NCI-H82 treated with DMSO at 0.1 percent for 48 hours (cell line): ENCODE results near the gene NOS1AP.

Source experiments
- DNase-seq: peaks from one replicate; lab custom pipeline; 2025; ENCODE audit not compliant: unreplicated experiment; lab: John Stamatoyannopoulos, UW

Gene NOS1AP

DNA sequence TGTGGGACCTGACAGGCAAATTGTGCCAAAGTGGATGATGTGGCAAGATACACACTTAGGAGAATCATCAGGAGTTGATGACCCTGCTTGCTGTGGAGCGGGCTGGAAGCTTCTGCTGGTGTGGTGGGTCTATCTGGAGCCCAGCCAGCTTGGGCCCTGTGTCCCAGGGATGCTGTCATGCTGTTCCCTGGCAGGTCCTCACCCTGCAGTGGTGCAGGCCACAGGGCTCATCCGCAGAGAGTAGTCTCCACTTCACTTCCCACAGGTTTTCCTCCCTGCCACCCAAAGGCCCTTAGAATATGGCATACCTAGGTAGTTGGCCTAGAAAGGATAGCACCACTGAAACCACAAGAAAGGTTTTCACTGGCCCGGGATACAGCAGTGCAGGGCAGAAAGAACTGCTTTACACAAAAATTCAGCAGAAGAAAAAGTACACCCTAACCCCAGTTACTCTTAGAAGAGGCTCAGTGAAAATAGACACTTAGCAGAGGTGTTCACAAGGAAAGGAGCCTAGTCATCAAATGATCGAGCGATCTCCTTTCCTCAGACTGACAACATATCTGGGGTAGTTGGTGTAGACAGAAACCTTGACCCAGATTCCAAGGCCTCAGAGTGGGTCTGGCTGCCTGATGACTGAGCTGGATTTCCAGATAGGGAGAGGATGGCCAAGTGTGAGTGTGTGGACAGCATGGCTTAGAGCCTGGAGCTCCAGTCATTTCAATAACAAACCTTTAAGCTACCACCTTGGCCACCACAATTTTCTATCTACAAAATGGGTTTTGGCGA lies 310.8 kb downstream of the NOS1AP start:
- no peak for DNase-seq

DNA sequence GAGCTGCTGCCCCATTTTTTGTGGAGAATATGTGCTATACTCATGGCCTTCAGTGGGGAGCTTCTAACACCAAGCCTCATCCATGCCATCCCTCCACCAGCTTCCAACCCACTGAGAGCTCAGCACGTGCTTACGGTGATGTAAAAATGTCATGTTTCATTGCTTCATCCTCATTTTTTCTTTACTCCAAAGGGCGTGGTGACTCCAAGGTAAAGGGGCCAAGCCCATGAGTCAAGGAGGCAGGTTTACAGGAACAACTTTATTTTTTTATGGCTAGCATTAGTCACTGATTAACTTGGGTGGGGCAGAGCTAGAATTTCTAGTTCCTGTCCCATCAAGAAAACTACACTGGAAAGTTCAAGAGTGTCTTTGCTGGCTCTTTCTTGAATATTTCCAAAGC lies 311.9 kb downstream of the NOS1AP start, which contains the start of gene C1orf226:
TSS of gene C1orf226 (plus strand) at position 346 of the 400 bp plus-strand sequence. CDS start 174 bp downstream, outside the sequence.
- DNase-seq = no peak

DNA sequence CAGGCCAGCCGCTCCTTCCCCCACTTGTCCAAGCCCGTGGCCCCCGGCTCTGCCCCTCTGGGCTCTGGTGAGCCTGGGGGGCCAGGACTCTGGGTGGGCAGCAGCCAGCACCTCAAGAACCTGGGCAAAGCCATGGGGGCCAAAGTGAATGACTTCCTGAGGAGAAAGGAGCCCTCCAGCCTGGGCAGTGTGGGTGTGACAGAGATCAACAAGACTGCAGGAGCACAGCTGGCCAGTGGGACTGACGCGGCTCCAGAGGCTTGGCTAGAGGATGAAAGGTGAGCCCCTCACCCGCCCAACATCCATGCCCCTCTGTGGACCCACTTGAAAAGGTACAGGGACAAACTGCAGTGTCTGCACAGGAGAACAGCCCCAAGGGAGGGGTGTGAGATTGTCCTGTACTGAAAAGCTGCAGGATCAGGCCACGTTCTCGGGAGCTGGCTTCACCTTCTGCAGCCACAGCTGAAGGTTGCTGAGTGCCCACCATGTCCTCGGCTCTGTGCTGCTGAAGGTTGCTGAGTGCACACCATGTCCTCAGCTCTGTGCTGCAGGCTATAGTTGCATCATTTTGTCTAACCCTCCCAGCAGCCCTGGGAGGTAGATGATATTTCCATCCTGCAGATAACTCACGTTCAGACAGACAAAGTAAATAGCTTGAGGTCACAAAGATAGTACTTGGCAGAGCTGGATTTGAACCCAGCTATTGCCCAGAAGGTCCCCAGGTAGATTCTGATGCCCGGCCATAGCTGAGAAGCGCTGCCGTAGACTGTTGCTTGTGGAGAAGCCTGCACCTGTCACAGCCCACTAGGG lies 312.7 kb downstream of the NOS1AP start:
- no peak for DNase-seq

DNA sequence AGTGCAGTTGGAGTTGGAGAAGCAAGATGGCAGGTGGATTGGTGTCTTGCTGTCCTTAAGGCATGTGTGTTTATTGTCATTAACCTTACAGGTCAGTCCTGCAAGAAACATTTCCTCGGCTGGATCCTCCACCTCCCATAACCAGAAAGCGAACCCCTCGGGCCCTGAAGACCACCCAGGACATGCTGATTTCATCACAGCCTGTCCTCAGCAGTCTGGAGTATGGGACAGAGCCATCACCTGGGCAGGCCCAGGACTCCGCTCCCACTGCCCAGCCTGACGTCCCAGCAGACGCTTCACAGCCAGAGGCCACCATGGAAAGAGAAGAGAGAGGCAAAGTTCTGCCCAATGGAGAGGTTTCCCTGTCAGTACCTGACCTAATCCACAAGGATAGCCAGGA lies 313.6 kb downstream of the NOS1AP start:
- no peak for DNase-seq

DNA sequence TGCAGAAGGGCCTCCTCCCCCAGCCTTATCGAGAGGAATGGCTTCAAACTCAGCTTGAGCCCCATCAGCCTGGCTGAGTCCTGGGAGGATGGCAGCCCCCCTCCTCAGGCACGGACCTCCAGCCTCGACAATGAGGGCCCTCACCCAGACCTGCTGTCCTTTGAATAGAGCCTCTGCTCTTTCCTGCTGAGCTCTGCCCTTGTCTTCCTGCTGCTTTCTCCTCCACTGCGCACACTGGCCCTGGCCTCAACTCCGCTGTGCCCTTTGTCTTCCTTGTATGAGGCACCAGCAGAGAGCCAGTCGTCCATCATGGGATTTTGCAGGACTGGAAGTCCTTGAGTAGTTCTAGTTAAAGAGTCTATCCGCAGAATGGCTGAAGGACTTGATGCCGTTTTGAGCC lies 314.0 kb downstream of the NOS1AP start:
- no peak for DNase-seq

DNA sequence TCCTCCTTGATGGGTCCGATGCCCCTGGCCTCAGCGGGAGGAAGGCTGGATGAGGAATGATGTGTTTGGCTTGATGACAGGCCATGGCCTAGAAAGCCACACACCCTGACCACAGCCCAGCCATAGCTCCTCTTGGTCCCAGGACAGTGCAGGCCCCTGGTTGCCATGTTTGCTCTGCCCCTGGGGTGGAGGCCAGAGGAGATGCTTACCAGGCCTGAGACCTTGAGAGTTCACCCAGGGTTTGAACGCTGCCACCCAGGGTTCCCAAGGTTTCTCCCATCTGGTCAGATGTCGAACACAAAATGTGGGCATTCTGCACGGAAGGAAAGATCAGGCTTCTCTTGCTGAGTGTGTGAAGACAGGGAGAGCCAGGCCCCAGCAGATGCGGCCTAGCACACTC lies 314.6 kb downstream of the NOS1AP start:
- no peak for DNase-seq

DNA sequence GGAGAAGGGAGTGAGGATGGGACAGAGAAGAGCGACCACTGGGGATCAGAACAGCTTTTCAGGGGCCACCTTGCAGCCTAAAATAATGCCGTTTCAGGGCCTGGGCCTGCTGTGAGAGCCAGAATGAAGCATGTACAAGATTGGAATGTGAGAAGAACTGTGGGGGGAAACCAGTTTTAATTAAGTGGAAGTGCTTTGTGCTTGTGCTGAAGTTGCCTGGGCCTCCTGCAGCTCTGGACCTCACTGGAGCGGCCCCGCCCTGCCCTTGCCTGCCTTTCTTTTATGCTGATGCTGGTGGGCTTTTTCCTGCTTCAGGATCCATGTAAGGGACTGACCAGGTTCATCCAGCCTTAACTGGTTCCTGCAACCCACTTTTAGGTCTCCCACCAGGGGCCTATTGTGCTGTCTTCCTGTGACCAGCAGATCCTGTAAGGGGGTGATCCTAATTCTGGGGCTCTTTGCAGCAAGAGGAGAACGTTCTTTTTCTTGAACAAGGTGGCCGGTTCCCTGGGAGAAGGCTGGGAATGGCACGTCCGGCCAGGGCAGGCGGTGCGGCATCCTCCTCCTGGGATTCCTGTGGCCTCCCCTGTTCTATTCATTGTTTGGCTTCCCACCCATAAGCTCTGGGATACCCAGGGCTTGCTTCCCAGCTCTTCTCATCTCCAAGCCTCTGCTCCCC lies 315.2 kb downstream of the NOS1AP start:
- no peak for DNase-seq

DNA sequence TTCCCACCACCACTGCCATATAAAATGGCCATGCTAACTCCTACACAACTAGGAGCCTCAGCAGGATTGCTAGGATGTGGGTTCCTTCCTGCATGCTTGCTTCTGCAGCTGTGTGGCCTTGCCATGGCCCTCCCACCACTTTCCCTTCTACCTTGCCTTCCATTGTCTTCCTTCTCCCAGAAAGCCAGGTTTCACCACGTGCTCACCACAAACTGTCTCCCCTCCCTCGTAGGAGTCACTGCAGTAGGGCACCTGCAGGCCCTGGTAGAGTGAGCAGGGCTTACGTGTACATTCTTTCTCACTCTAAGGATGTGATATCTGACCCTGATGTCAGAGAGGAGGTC lies 315.8 kb downstream of the NOS1AP start:
- no peak for DNase-seq

DNA sequence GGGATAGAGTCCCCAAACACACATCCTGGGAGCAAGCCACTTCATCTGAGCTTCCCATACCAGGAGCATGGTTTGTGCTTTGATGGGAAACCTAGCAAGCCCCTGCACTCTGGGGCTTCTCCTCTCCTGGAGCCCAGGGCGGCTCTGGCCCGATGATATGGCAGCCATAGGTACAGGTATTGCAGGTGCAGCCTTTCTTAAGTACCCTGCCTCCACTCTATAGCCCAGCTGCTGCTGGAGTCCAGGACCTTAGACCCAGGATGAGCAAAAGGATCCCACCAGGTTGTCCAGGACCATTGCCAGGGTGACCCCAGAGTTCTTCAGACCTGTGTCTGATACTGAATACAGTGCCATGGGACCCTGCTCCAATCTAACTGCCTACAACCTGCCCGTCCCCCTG lies 316.2 kb downstream of the NOS1AP start:
- DNase-seq = no peak

DNA sequence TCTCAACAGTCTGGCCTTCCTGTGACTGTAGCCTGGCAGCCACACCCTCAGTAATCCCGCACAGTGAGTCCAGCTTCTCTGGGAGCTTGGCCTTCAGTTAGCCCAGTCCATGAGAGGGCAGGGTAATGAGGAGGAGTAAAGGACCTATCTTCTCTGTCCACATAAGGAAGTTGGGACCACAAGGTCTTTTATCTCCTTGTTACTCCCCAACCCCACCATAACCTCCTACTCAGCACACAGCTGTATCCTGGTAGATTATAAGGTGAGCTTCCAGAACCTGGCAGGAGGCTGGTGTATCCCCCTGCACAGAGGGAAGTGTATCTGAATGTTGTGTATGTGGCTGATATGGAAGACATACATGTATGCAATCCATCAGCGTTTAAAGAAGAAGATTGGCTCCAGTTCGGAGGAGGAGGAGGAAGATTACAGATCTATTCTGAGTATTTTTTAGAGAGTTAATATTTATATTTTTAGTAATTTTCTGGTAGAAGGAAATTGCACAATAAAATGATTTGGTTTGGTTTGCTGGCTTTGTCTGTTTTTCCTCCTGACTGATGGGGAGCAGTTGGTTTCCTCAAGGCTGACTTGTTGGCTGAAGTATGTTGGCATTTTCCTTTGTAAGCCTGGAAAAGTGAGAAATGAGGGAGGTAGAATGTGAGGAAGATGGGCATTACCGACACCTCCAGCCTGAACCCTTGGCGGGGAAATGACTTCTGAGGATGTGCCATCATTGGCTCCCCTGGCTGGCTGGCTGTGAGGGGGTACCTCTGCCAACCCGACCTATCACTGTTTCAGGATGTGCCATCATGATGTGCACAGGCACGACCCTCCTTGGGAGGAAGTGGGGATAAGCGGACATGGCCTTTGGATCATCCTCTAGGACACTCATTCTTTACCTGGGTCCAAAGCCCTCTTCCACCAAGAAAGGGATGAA lies 317.1 kb downstream of the NOS1AP start:
- DNase-seq = no peak

DNA sequence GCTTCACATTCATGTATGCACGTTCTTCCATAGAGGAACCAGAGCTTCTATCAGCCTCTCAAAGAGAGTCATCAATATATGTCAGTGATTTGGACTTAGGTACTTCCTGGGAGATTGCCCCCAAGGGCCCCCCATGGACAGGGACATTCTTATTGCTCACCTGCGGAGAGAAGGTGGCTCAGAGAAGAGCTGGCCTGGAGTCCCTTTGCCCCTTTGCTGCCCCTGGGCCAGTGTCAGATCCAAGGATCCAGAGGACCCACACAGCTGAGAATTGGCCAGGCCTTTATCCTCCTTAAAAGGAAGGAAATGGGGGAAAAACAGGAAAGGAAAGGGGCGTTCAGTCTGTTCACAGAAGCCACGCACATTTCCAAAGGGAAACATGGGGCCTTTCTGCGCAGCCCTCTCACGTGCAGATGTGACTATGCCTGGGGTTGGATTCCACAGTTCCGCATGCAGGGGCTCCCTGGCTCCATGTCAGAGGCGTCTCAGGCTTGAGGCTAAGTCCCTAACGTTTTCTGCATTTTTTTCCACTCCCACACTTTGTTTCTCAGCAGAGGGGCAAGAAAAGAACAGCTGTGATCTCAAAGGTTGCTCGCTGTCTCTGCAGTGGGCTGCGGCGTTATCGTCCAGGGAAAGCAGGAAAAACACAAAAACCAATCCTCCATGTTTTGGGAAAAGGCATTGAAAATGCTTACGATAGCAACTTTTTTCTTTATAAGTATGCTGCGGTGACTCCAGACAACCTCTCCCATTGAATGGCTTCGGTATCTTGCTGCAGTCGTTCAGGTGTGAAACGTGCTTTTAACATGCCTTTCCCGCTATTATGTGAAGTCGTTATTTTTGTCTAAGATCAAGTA lies 318.0 kb downstream of the NOS1AP start:
- no peak for DNase-seq

DNA sequence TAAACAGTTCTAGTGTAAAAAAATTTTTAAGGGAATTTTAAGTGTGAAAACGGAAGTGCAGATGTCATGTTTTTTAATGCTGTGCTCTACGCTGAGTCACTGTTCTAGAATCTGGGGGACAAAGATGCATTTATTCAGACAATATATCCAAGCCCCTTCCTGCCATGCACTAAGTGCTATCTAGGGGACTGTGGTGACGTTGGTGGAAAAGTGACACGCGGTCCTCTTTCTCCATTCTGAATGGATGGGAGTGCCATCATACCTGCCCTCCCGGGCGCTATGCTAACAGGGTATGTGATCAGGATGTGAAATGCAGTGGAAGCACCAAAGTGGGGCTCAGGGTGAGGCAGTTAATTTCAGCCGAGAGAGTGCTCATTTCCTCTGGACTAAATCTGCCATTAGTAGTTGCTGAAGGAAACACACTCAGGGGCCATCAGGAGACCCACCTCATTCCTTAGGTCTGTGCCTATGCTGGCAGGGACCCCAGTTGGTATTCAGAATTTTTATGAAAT lies 318.6 kb downstream of the NOS1AP start:
- DNase-seq = no peak

DNA sequence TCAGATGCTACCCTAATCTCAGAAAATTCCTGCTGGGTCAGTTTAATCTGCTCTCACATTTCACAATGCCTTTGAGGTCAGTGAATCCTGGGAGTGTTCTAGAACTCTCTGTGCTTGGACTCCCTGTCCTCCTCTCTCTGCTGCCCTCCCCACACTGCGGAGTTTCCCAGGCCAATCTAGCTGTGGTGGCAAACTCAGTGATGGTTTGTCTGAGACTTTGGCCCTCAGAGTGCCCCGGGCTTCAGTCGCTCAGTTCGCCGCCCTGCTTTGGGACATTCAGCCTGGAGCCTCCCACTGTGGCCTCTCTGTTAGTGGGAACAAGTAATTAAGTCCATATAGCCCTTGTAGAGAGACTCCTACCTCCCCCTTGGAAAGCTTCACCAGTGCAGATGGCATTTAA lies 319.1 kb downstream of the NOS1AP start:
- no peak for DNase-seq

DNA sequence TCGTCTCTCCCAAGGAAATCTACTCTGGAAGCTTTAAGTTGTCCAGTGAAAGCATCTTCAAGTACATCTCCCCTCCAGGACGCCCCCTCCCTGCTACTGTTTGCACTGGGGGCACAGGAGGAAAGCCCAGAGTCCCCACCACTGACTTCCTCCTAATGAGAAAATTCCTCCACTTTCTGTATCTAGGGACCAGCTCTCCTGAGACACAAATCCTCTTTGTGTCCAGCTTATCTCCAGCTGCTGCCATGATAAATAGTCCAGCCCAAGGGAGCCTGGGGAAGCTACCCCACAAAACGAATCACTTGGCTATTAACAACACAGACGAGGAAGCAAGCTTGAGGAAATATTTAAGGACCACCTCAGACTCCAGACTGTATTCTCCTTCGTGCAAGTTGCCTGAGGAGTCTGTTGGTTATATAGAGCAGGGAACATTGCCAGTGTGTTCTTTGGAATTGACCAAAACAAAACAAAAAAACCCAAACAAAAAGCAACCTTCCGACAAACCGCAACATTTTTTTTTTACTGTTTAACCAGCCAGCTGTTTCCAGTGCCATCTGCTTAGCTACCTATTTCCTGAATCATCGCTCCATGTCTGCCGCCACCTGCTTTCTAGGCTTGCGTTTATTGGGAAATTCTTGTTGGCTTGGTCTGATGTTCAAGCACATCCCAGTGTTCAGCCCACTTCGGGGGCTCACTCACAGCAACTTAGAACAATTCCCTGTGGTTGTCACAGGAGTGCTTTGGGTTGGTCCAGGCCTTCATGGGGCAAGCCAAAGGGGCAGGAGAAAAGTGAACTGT lies 319.7 kb downstream of the NOS1AP start:
- DNase-seq = peak; percentile 83

DNA sequence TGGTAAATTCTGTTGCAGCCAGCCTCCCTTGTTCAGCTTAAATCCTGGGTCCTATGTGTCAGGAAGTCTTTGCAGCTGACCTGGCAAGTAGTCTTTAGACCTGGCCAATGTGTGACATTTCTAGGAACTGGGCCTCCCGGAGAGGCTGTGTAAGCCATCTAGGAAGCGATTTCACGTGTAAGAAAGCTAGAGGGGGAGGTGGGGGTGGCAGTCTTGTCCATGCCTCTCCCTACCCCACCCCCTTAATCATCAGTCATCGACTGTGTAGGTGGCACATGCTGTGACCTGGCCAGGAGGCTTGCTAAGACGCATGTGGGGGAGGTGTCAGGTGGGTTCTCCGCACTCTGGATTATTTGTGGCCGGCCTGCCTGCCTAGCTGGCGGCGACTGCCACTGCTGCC lies 320.5 kb downstream of the NOS1AP start:
- no peak for DNase-seq

DNA sequence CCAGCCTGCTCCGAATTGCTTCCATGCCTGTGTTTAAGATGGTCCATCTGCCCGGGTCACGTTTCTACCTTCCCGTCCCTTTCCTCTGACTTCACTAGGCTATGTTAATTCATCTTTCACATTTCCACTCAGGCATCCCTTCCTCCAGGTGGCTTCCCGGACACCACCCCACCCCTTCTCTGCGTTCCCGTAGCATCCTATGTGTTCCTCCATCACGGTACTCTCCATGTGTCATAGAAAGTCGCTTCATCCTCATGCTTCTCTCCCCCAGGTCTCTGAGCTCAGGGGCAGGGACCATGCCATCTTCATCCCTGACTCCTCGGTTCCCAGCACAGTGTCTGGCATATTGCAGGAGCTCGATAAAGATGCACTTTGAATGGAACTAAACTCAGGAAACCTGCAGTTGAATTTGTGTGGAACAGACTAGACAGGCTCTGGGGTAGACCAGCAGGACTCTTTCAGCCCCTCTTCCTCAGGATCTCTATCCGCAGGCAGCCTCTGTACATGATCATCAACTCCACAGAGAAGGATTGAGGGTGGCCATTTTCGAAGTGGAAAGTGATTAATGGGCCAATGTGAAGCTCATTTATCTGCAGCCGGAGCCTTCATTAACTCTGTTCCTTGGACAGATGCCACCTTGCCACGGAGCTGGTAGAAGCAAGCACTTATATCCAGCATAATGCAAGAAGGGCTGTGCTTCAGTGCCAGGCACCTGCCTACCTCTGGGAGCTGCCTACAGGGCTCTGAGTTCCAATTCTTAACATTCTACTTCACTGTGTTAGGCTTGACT lies 321.1 kb downstream of the NOS1AP start:
- no peak for DNase-seq

DNA sequence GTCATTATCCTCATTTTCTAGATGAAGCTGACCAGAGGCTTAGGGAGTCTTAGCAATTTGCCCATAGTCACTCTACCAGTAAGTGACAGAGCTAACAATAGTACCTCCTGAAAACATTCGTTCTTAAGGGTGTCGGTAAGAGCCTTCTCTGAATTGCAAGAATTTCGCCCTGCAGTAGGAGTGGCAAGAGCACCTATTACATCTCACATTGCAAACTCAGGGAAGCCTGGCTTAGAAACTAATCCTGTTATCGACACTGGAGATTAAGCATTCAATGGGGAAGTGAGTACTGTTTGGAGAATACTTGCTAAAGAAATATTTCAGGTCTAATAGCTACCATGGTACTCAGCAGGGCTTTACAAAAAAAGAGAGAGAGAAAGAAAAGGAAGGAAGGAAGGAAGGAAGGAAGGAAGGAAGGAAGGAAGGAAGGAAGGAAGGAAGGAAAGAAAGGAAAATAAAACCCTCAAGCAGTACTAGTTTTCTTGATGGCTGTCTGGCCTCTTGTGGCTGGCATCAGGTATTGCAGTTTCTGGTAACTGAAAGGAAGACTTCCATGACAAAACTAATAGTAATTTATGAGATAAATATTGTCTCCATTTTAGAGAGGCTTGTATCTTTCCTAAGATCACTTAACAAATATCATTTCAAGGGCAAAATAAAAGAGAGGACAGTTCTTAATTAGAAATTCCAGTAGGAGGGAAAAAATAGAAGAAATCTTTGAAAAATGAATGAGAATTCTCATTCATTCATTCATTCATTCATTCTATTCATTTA lies 322.5 kb downstream of the NOS1AP start:
- peak; percentile 94 for DNase-seq
